HepG2 (cell line): ENCODE measurements around the gene DAGLB. TPM values are rescaled to one million over a fixed set of nuclear protein-coding genes. Genes with fewer than 3 reads are reported as not detected.

Experiments
- PAWR ChIP-seq: sonication (generic); formaldehyde crosslinking; IDR thresholded peaks from 2 replicates; pipeline ENCODE4 v1.4.0; 2020; ENCODE audit warnings: missing genetic modification reagents, mild to moderate bottlenecking, borderline replicate concordance
- ZNF75D ChIP-seq: sonication (generic); formaldehyde crosslinking; IDR thresholded peaks from 2 replicates; pipeline ENCODE4 v1.8.1; 2023; ENCODE audit warnings: missing genetic modification reagents, mild to moderate bottlenecking, borderline replicate concordance
- polyA plus RNA-seq, 8 experiments: library from polyadenylated mRNA; depleted of rRNA in 3 of 8; stranded (reverse) in 7 of 8; unstranded in 1 of 8; fragments of >200 nt; fragmentation: Illumina TruSeq in 4 of 8; extraction: Trizol in 4 of 8; gene quantifications; 2 replicates each; pipeline versions ENCODE4 v1.2.1 to v1.2.3, GENCODE V29; 2011 to 2016; ENCODE audit warnings: low read depth in 4 of 8, missing spikeins in 1 of 8, mixed read lengths in 1 of 8; ENCODE audit not compliant: insufficient read depth in 1 of 8
- total RNA-seq, 5 experiments: library from RNA; depleted of rRNA; stranded (reverse); fragments of >200 nt; fragmentation: Illumina TruSeq; extraction: Trizol; gene quantifications; 2 replicates each; pipeline ENCODE4 v1.2.3, GENCODE V29; 2016; ENCODE audit warnings: low read depth in 1 of 5
- TF ChIP-seq, protein P1 (sequence below): sonication (generic); formaldehyde crosslinking; IDR thresholded peaks from 2 replicates; pipeline ENCODE4 v1.4.0; 2020; ENCODE audit warnings: mild to moderate bottlenecking, missing genetic modification reagents
- TF ChIP-seq, protein P2 (sequence below), 2 experiments: fragments of 450-650 bp in 1 of 2; sonication (generic) in 1 of 2; formaldehyde crosslinking in 1 of 2; IDR thresholded peaks; 2 replicates each; pipeline versions ENCODE4 v1.6.1 to v1.8.0; 2016 to 2022; ENCODE audit warnings: antibody characterized with exemption in 1 of 2, mild to moderate bottlenecking in 1 of 2, missing genetic modification reagents in 1 of 2

The DAGLB gene
- total and polyA plus RNA-seq, 2 of the 13 experiments (the other 11 are each of a cell fraction or from before 2014, with no cell fraction given) = 7.9 to 9.8 TPM

DNA sequence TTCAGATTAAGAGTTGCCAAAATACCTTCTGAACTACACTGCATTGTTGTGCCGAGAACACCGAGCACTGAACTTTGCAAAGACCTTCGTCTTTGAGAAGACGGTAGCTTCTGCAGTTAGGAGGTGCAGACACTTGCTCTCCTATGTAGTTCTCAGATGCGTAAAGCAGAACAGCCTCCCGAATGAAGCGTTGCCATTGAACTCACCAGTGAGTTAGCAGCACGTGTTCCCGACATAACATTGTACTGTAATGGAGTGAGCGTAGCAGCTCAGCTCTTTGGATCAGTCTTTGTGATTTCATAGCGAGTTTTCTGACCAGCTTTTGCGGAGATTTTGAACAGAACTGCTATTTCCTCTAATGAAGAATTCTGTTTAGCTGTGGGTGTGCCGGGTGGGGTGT is 45.0 kb downstream of the DAGLB start (continued):
- TF ChIP-seq PAWR (CRISPR knock-in tag) (no peak), ZNF75D (no peak)
- TF ChIP-seq, protein P1, sequence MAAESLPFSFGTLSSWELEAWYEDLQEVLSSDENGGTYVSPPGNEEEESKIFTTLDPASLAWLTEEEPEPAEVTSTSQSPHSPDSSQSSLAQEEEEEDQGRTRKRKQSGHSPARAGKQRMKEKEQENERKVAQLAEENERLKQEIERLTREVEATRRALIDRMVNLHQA (CRISPR knock-in tag) = no peak
- TF ChIP-seq, protein P2, sequence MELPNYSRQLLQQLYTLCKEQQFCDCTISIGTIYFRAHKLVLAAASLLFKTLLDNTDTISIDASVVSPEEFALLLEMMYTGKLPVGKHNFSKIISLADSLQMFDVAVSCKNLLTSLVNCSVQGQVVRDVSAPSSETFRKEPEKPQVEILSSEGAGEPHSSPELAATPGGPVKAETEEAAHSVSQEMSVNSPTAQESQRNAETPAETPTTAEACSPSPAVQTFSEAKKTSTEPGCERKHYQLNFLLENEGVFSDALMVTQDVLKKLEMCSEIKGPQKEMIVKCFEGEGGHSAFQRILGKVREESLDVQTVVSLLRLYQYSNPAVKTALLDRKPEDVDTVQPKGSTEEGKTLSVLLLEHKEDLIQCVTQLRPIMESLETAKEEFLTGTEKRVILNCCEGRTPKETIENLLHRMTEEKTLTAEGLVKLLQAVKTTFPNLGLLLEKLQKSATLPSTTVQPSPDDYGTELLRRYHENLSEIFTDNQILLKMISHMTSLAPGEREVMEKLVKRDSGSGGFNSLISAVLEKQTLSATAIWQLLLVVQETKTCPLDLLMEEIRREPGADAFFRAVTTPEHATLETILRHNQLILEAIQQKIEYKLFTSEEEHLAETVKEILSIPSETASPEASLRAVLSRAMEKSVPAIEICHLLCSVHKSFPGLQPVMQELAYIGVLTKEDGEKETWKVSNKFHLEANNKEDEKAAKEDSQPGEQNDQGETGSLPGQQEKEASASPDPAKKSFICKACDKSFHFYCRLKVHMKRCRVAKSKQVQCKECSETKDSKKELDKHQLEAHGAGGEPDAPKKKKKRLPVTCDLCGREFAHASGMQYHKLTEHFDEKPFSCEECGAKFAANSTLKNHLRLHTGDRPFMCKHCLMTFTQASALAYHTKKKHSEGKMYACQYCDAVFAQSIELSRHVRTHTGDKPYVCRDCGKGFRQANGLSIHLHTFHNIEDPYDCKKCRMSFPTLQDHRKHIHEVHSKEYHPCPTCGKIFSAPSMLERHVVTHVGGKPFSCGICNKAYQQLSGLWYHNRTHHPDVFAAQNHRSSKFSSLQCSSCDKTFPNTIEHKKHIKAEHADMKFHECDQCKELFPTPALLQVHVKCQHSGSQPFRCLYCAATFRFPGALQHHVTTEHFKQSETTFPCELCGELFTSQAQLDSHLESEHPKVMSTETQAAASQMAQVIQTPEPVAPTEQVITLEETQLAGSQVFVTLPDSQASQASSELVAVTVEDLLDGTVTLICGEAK (IDR thresholded peaks at IDR 0.05) = no peak
- TF ChIP-seq, protein P2 (CRISPR knock-in tag; IDR thresholded peaks at IDR 0.05) = no peak
